Fibroblast of upper back skin (primary cell): ENCODE data around the gene ZNF692.

ENCODE experiments used
- DNase-seq: peaks from one replicate; pipeline ENCODE4 v3.0.0-alpha.2; 2013

The ZNF692 gene

GRCh38 chr1:248873993-248874533 lies 15.2 kb upstream of the ZNF692 start:
- no peak for DNase-seq

GRCh38 chr1:248873409-248873992 lies 14.6 kb upstream of the ZNF692 start:
- peak; percentile 97 for DNase-seq

- peak; percentile 62 for DNase-seq
These were observed 14.0 kb upstream of the ZNF692 start for GRCh38 chr1:248872752-248873408.

GRCh38 chr1:248871837-248872401 lies 13.0 kb upstream of the ZNF692 start:
- no peak for DNase-seq

GRCh38 chr1:248862998-248863881 lies 4.4 kb upstream of the ZNF692 start:
- DNase-seq, result peak; percentile 76

GRCh38 chr1:248862695-248862997 lies 3.8 kb upstream of the ZNF692 start:
- no peak for DNase-seq

- no peak for DNase-seq
These were observed 2.7 kb upstream of the ZNF692 start for GRCh38 chr1:248861616-248862015.

GRCh38 chr1:248860007-248860406 lies 1.1 kb upstream of the ZNF692 start:
- no peak for DNase-seq

GRCh38 chr1:248858096-248858890 lies 592 bp downstream of the ZNF692 start:
- peak; percentile 58 for DNase-seq

GRCh38 chr1:248857749-248858095 lies 1.2 kb downstream of the ZNF692 start:
- no peak for DNase-seq

- DNase-seq, result no peak
These were observed 1.7 kb downstream of the ZNF692 start for GRCh38 chr1:248857201-248857600.

- no peak for DNase-seq
These were observed 2.7 kb downstream of the ZNF692 start for GRCh38 chr1:248856176-248856575.

GRCh38 chr1:248855580-248855979 lies 3.3 kb downstream of the ZNF692 start:
- no peak for DNase-seq

GRCh38 chr1:248853663-248854375 lies 5.1 kb downstream of the ZNF692 start:
- DNase-seq, result no peak

- DNase-seq, result no peak
These were observed 6.1 kb downstream of the ZNF692 start for GRCh38 chr1:248852481-248853405.

GRCh38 chr1:248851390-248851789 lies 7.5 kb downstream of the ZNF692 start:
- no peak for DNase-seq

- no peak for DNase-seq
These were observed 8.2 kb downstream of the ZNF692 start for GRCh38 chr1:248850536-248851251.

GRCh38 chr1:248850124-248850523 lies 8.8 kb downstream of the ZNF692 start:
- DNase-seq, result no peak

GRCh38 chr1:248849637-248850036 lies 9.2 kb downstream of the ZNF692 start:
- DNase-seq, result no peak

- no peak for DNase-seq
These were observed 9.7 kb downstream of the ZNF692 start for GRCh38 chr1:248849152-248849551.
